A549 (cell line): Measurements from ENCODE around the gene SMARCAL1.

Source experiments
- CBX2 ChIP-seq: fragments of 200-600 bp; sonication (generic); IDR thresholded peaks from 2 replicates; pipeline ENCODE4 v1.6.1; 2016; ENCODE audit warnings: low read depth, mild to moderate bottlenecking, borderline replicate concordance
- CTCF ChIP-seq: fragments of >200 bp; sonication (Bioruptor Twin); formaldehyde crosslinking; IDR thresholded peaks from 3 replicates; pipeline ENCODE4 v1.5.1; 2016
- HEYL ChIP-seq: fragments of 250-450 bp; sonication (Bioruptor Pico); IDR thresholded peaks from 2 replicates; pipeline ENCODE4 v1.8.0; 2021; ENCODE audit warnings: mild to moderate bottlenecking, moderate library complexity
- JUNB ChIP-seq: fragments of >200 bp; sonication (Bioruptor Twin); formaldehyde crosslinking; IDR thresholded peaks from 2 replicates; pipeline ENCODE4 v1.6.1; 2016
- NR3C1 ChIP-seq: fragments of >200 bp; sonication (Bioruptor Twin); formaldehyde crosslinking; IDR thresholded peaks from 3 replicates; pipeline ENCODE4 v1.6.1; 2017
- RAD21 ChIP-seq, 2 experiments: fragments of >200 bp in 1 of 2; sonication (Bioruptor Twin) in 1 of 2; formaldehyde crosslinking in 1 of 2; IDR thresholded peaks in 1 of 2; conservative IDR thresholded peaks in 1 of 2; 2 replicates in 1 of 2; 3 replicates in 1 of 2; pipeline ENCODE4 v1.6.1; 2012 to 2018; ENCODE audit warnings: inconsistent platforms in 1 of 2
- RCOR1 ChIP-seq: fragments of 150-350 bp; IDR thresholded peaks from 2 replicates; pipeline ENCODE4 v1.6.1; 2014; ENCODE audit warnings: antibody characterized with exemption, low read length, low read depth
- REST ChIP-seq: fragments of 200-600 bp; sonication (generic); IDR thresholded peaks from 2 replicates; pipeline ENCODE4 v1.6.1; 2016; ENCODE audit warnings: antibody characterized with exemption, mild to moderate bottlenecking, moderate library complexity
- SMC3 ChIP-seq: fragments of >200 bp; sonication (Bioruptor Twin); formaldehyde crosslinking; IDR thresholded peaks from 3 replicates; pipeline ENCODE4 v1.6.1; 2018; ENCODE audit warnings: inconsistent platforms

- TF ChIP-seq CBX2 (no peak), CTCF (no peak), SMC3 (no peak), JUNB (no peak), HEYL (CRISPR knock-in tag) (no peak), RCOR1 (no peak), NR3C1 (no peak), RAD21 (conservative IDR thresholded peaks at IDR 0.05 in 1 of 2, IDR thresholded peaks at IDR 0.05 in 1 of 2) (no peak), REST (no peak)
Measured at GRCh38 chr2:216413882-216414281, 1.6 kb downstream of the SMARCAL1 start.
